Stimulated activated CD4-positive, alpha-beta T cell treated with anti-CD3 and anti-CD28 coated beads, Interleukin-2, amount 100 ng/mL, for 48 hours (primary cell): ENCODE measurements around the gene BRD1.
A peak's percentile ranks its signal among the peaks of the same experiment; 100 is the strongest.
"Not testable (repeated sequence)": the region's sequence is repeated elsewhere in the genome, so short reads cannot be mapped to it uniquely, and the experiment has no call there.

Experiments
- DNase-seq, 2 donors: peaks; one replicate each; pipeline ENCODE4 v3.0.0-alpha.2; 2020

Gene BRD1

GRCh38 chr22:49852898-49853894 is 25.5 kb upstream of the BRD1 start, which contains the start of gene ZBED4:
Gene ZBED4, plus strand, starts transcription at chr22:49853844. Its CDS starts 29,819 bp downstream, at chr22:49883663.
- DNase-seq, result peak; percentile 99 to 100

- not testable (repeated sequence) for DNase-seq
These were observed 24.9 kb upstream of the BRD1 start for GRCh38 chr22:49852568-49852897.

GRCh38 chr22:49850959-49851802 is 23.5 kb upstream of the BRD1 start:
- DNase-seq, result no peak

GRCh38 chr22:49850021-49850911 is 22.6 kb upstream of the BRD1 start:
- no peak for DNase-seq

GRCh38 chr22:49849161-49850020 is 21.7 kb upstream of the BRD1 start:
- DNase-seq, result no peak

- no peak for DNase-seq
These were observed 21.1 kb upstream of the BRD1 start for GRCh38 chr22:49848690-49849160.

GRCh38 chr22:49847751-49848689 is 20.3 kb upstream of the BRD1 start:
- no peak for DNase-seq

GRCh38 chr22:49845666-49846459 is 18.2 kb upstream of the BRD1 start:
- DNase-seq, result no peak

GRCh38 chr22:49845241-49845640 is 17.6 kb upstream of the BRD1 start:
- DNase-seq, result no peak

GRCh38 chr22:49838771-49839717 is 11.4 kb upstream of the BRD1 start:
- peak; percentile 68 to 72 for DNase-seq

GRCh38 chr22:49833340-49834007 is 5.8 kb upstream of the BRD1 start:
- DNase-seq, result no peak

- DNase-seq, result no peak
These were observed 1.6 kb upstream of the BRD1 start for GRCh38 chr22:49829044-49829853.

GRCh38 chr22:49828599-49828965 is 909 bp upstream of the BRD1 start:
- no peak for DNase-seq

GRCh38 chr22:49827271-49827852 is 311 bp downstream of the BRD1 start:
- peak in 1 of 2 donors; percentile 24 for DNase-seq

GRCh38 chr22:49826603-49827270 is 936 bp downstream of the BRD1 start:
- DNase-seq, result peak in 1 of 2 donors; percentile 18
